Common myeloid progenitor, CD34-positive (primary cell): ENCODE data around the gene COA5.

Source experiments
- CTCF ChIA-PET: fragments of 350-600 bp; sonication (Branson Sonifier 250); formaldehyde crosslinking; loops from one replicate; lab custom pipeline; 2021; ENCODE audit warnings: antibody characterized with exemption; lab: Charles Lee
- POLR2A ChIA-PET: fragments of 350-600 bp; sonication (Branson Sonifier 250); formaldehyde crosslinking; loops from one replicate; lab custom pipeline; 2021; ENCODE audit warnings: antibody characterized with exemption; lab: Charles Lee
- DNase-seq, 3 donors: peaks; one replicate each; pipeline versions ENCODE4 v3.0.0 to v3.0.0-alpha.2; 2013
- H3K27ac ChIP-seq, 2 experiments: 1 replicate in 1 of 2; 2 replicates in 1 of 2; pipeline ENCODE4 v1.7.0; 2013; ENCODE audit warnings: inconsistent platforms in 2 of 2, low read length in 2 of 2, mild to moderate bottlenecking in 2 of 2, low read depth in 1 of 2, moderate library complexity in 1 of 2; ENCODE audit not compliant: severe bottlenecking in 2 of 2, insufficient read depth in 1 of 2, poor library complexity in 1 of 2
- H3K27me3 ChIP-seq, 5 experiments: replicated peaks in 2 of 5; 1 replicate in 3 of 5; 2 replicates in 2 of 5; pipeline versions ENCODE4 v1.6.1 to v1.7.0; 2013; ENCODE audit warnings: low read length in 4 of 5, mild to moderate bottlenecking in 2 of 5, moderate library complexity in 2 of 5, inconsistent platforms in 1 of 5; ENCODE audit not compliant: insufficient read depth in 5 of 5, control insufficient read depth in 4 of 5
- H3K36me3 ChIP-seq, 4 experiments: 1 replicate in 2 of 4; 2 replicates in 2 of 4; pipeline versions ENCODE4 v1.6.1 to v1.7.0; 2013; ENCODE audit warnings: low read length in 3 of 4, control low read depth in 1 of 4, mild to moderate bottlenecking in 1 of 4; ENCODE audit not compliant: control insufficient read depth in 4 of 4, insufficient read depth in 4 of 4
- H3K4me1 ChIP-seq, 4 experiments: 1 replicate in 3 of 4; 2 replicates in 1 of 4; pipeline versions ENCODE4 v1.6.1 to v1.7.1; 2013; ENCODE audit warnings: low read length in 3 of 4, mild to moderate bottlenecking in 3 of 4, control low read depth in 1 of 4, inconsistent platforms in 1 of 4, moderate library complexity in 1 of 4; ENCODE audit not compliant: control insufficient read depth in 4 of 4, insufficient read depth in 4 of 4; ENCODE audit errors: control extremely low read depth in 1 of 4
- H3K4me3 ChIP-seq, 7 experiments: 1 replicate in 4 of 7; 2 replicates in 3 of 7; pipeline versions ENCODE4 v1.5.1 to v1.7.0; 2013; ENCODE audit warnings: mild to moderate bottlenecking in 7 of 7, low read length in 6 of 7, moderate library complexity in 6 of 7, inconsistent platforms in 2 of 7, low read depth in 2 of 7, control low read depth in 1 of 7; ENCODE audit not compliant: insufficient read depth in 4 of 7, control insufficient read depth in 1 of 7; ENCODE audit errors: extremely low read depth in 1 of 7
- H3K9me3 ChIP-seq, 5 experiments: 1 replicate in 4 of 5; 2 replicates in 1 of 5; pipeline versions ENCODE4 v1.6.1 to v1.7.1; 2013; ENCODE audit warnings: low read length in 4 of 5, mild to moderate bottlenecking in 2 of 5, inconsistent platforms in 1 of 5, low read depth in 1 of 5, moderate library complexity in 1 of 5; ENCODE audit not compliant: control insufficient read depth in 4 of 5, insufficient read depth in 2 of 5; ENCODE audit errors: control extremely low read depth in 1 of 5
- WGBS: methylation state at CpG from one replicate; pipeline ENCODE4 v1.1.5; 2013; ENCODE audit not compliant: insufficient coverage; 5-methylcytosine and 5-hydroxymethylcytosine counted together

The COA5 gene

GRCh38 chr2:98577313-98577712, 31.0 kb downstream of the COA5 start:
- Histone ChIP-seq H3K36me3 (peaks cover 6 to 60% (median 47%) of the 10 kb centered on the region in 4 experiments), H3K4me1 (no peaks in the 10 kb centered on the region), H3K27ac (no peak overlapping the region), H3K27me3 (no peaks in the 10 kb centered on the region), H3K9me3 (no peaks in the 10 kb centered on the region), H3K4me3 (no peak overlapping the region)
- 93% methylated on average over 10 of the region's 10 CpGs for WGBS
- DNase-seq: no peak
- POLR2A ChIA-PET: no interaction called here
- CTCF ChIA-PET: interaction anchor here (1.0 to 1.1 kb wide), 2 partner anchors 12 to 83 kb away, joined by 3 read pairs; no protein-coding TSS in a partner anchor

GRCh38 chr2:98576666-98577312, 31.5 kb downstream of the COA5 start:
- ChIA-PET CTCF (interaction anchor here (1.1 kb wide), 1 partner anchor 12 kb away, joined by 3 read pairs; no protein-coding TSS in a partner anchor), POLR2A (no interaction called here)
- Histone ChIP-seq H3K27me3 (no peaks in the 10 kb centered on the region), H3K36me3 (peaks cover 4 to 61% (median 47%) of the 10 kb centered on the region in 4 experiments), H3K4me1 (no peaks in the 10 kb centered on the region), H3K9me3 (no peaks in the 10 kb centered on the region), H3K27ac (no peak overlapping the region), H3K4me3 (no peak overlapping the region)
- WGBS: 96% methylated on average over 21 of the region's 22 CpGs
- DNase-seq: no peak

- Histone ChIP-seq H3K27ac (no peak overlapping the region), H3K9me3 (no peaks in the 10 kb centered on the region), H3K4me3 (no peak overlapping the region), H3K27me3 (no peaks in the 10 kb centered on the region), H3K4me1 (no peaks in the 10 kb centered on the region), H3K36me3 (peaks cover 9 to 78% (median 56%) of the 10 kb centered on the region in 4 experiments)
- no peak for DNase-seq
- WGBS: 100% methylated on average over 11 of the region's 13 CpGs
- POLR2A ChIA-PET: no interaction called here
- CTCF ChIA-PET: interaction anchor here (1.0 to 1.3 kb wide), 3 partner anchors 11 to 16 kb away, joined by 3 read pairs; no protein-coding TSS in a partner anchor
These were observed 34.9 kb downstream of the COA5 start for GRCh38 chr2:98573426-98573825.

GRCh38 chr2:98572676-98573075, 35.6 kb downstream of the COA5 start:
- peaks cover 9 to 80% (median 56%) of the 10 kb centered on the region in 4 experiments for H3K36me3 ChIP-seq
- no peak for DNase-seq

DNA sequence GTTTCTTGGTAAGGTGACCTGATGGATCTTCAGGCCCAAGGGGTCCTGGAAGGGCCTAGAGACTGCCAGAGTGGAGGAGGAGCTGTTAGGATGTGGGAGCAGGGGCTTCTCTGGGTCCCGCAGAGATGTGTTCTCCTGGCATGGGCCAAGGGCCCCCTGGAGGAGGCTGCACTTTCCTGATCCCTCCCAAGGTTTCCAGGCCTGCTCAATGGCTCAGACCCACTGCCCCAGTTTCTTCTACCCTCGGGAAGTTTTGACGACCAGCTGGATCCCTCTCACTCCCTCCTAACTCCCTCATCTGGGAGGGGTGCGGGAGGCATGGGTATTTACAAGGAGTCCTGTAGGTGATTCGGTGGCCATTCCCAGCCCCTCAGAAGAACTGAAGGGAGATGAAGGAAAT, 36.1 kb downstream of the COA5 start:
- ChIA-PET POLR2A (interaction anchor here (0.6 kb wide), 1 partner anchor 16 kb away, joined by 3 read pairs; no protein-coding TSS in a partner anchor), CTCF (interaction anchor here (1.0 to 1.6 kb wide), 5 partner anchors 10 to 15 kb away, joined by 3 read pairs; no protein-coding TSS in a partner anchor)
- no peaks in the 10 kb centered on the region for H3K9me3 ChIP-seq

More at GRCh38 chr2:98572676-98573075, 35.6 kb downstream of the COA5 start:
- POLR2A ChIA-PET: no interaction called here
- no peak overlapping the region for H3K27ac ChIP-seq
- no peaks in the 10 kb centered on the region for H3K27me3 ChIP-seq
- H3K4me1 ChIP-seq: no peaks in the 10 kb centered on the region
- H3K9me3 ChIP-seq: no peaks in the 10 kb centered on the region
- WGBS: 97% methylated on average over 12 of the region's 15 CpGs
- H3K4me3 ChIP-seq: no peak overlapping the region
- CTCF ChIA-PET: interaction anchor here (1.0 to 1.6 kb wide), 5 partner anchors 10 to 15 kb away, joined by 3 read pairs; no protein-coding TSS in a partner anchor

GRCh38 chr2:98571796-98572195, 36.5 kb downstream of the COA5 start:
- CTCF ChIA-PET: interaction anchor here (1.3 to 1.6 kb wide), 2 partner anchors 11 to 13 kb away, joined by 3 read pairs; no protein-coding TSS in a partner anchor
- Histone ChIP-seq H3K9me3 (no peaks in the 10 kb centered on the region), H3K4me3 (no peak overlapping the region)

More for the DNA sequence above, 36.1 kb downstream of the COA5 start:
- no CpG with 5 or more reads among the region's 5 CpGs for WGBS
- Histone ChIP-seq H3K27me3 (no peaks in the 10 kb centered on the region), H3K27ac (no peak overlapping the region), H3K36me3 (peaks cover 9 to 80% (median 55%) of the 10 kb centered on the region in 4 experiments), H3K4me1 (no peaks in the 10 kb centered on the region), H3K4me3 (no peak overlapping the region)
- DNase-seq: no peak

More at GRCh38 chr2:98571796-98572195, 36.5 kb downstream of the COA5 start:
- Histone ChIP-seq H3K27ac (no peak overlapping the region), H3K27me3 (no peaks in the 10 kb centered on the region), H3K36me3 (peaks cover 7 to 80% (median 53%) of the 10 kb centered on the region in 4 experiments), H3K4me1 (no peaks in the 10 kb centered on the region)
- no peak for DNase-seq
- POLR2A ChIA-PET: interaction anchor here (0.6 kb wide), 1 partner anchor 17 kb away, joined by 3 read pairs; no protein-coding TSS in a partner anchor
- 98% methylated on average over 7 of the region's 9 CpGs for WGBS
